Transverse colon (tissue), 4 donors: ENCODE measurements around the gene IRF4. TPM values are rescaled to one million over a fixed set of nuclear protein-coding genes. Genes with fewer than 3 reads are reported as not detected.

Source experiments
- DNase-seq: peaks from one replicate; pipeline ENCODE4 v3.0.0-alpha.2; 2019
- H3K27ac ChIP-seq, 4 donors: fragments of 200-600 bp; sonication (generic); 2 replicates each; pipeline ENCODE4 v1.5.1; 2016 to 2018; ENCODE audit warnings: inconsistent platforms in 4 of 4
- H3K27me3 ChIP-seq: fragments of 200-600 bp; sonication (generic); 2 replicates; pipeline ENCODE4 v1.5.1; 2017; ENCODE audit warnings: inconsistent platforms
- H3K36me3 ChIP-seq, 4 donors: fragments of 200-600 bp; sonication (generic); 2 replicates each; pipeline ENCODE4 v1.5.1; 2017 to 2019; ENCODE audit warnings: inconsistent platforms in 4 of 4
- H3K4me1 ChIP-seq, 4 donors: fragments of 200-600 bp; sonication (generic); 2 replicates each; pipeline ENCODE4 v1.5.1; 2017 to 2020; ENCODE audit warnings: inconsistent platforms in 4 of 4
- H3K4me3 ChIP-seq, 4 donors: fragments of 200-600 bp; sonication (generic); 1 replicate in 1 of 4; 2 replicates in 3 of 4; pipeline versions ENCODE4 v1.5.1 to v1.6.1; 2017 to 2019; ENCODE audit warnings: inconsistent platforms in 4 of 4
- H3K9me3 ChIP-seq, 2 donors: fragments of 200-600 bp; sonication (generic); 2 replicates each; pipeline ENCODE4 v1.5.1; 2017 to 2019; ENCODE audit warnings: inconsistent platforms in 2 of 2
- CTCF ChIP-seq, 5 experiments: fragments of 200-600 bp in 3 of 5; fragments of 450-650 bp in 2 of 5; sonication (generic) in 3 of 5; IDR thresholded peaks; 1 replicate in 2 of 5; 2 replicates in 3 of 5; pipeline ENCODE4 v1.5.1; 2016 to 2017; ENCODE audit warnings: antibody characterized with exemption in 5 of 5, inconsistent platforms in 3 of 5, mild to moderate bottlenecking in 2 of 5, moderate library complexity in 1 of 5
- EP300 ChIP-seq: sonication (generic); formaldehyde crosslinking; IDR thresholded peaks from one replicate; pipeline ENCODE4 v1.6.1; 2017; ENCODE audit warnings: antibody characterized with exemption, low read depth
- POLR2A ChIP-seq: fragments of 450-650 bp; IDR thresholded peaks from one replicate; pipeline ENCODE4 v1.6.1; 2016; ENCODE audit warnings: antibody characterized with exemption, mild to moderate bottlenecking, moderate library complexity
- POLR2AphosphoS5 ChIP-seq, 3 donors: sonication (generic); formaldehyde crosslinking; IDR thresholded peaks; one replicate each; pipeline ENCODE4 v1.6.1; 2016; ENCODE audit warnings: antibody characterized with exemption in 3 of 3
- WGBS, 2 donors: methylation state at CpG; one replicate each; pipeline ENCODE4 v1.1.5; 2018; ENCODE audit warnings: low coverage in 1 of 2; 5-methylcytosine and 5-hydroxymethylcytosine counted together
- in situ Hi-C, 4 donors: fragments of 200-750 bp; cut with MboI; loops; one replicate each; pipeline versions ENCODE4 v1.15.0 to v1.15.1; 2017; ENCODE audit warnings: low sequenced_read_pairs in 3 of 4, low pct_ligation_motif_present in 1 of 4, low pct_unique_long_range_greater_than_20kb in 1 of 4
- intact Hi-C: fragments of 100-400 bp; cut with DNase I; formaldehyde crosslinking; loops from one replicate; pipeline ENCODE4 v1.15.1; 2023; ENCODE audit warnings: low total_unique reads
- total RNA-seq, 4 donors: library from RNA; depleted of rRNA; stranded (reverse); fragments of >200 nt; gene quantifications; one replicate each; pipeline ENCODE4 v1.1.0, GENCODE V29; 2016

Gene IRF4
- total RNA-seq, 4 donors from 2014 or later = 0.40 to 18.4 (median 4.3) TPM

- TF ChIP-seq POLR2AphosphoS5 (IDR thresholded peaks at IDR 0.05) (no peak), EP300 (no peak), POLR2A (no peak), CTCF (IDR thresholded peaks at IDR 0.05) (no peak)
- Histone ChIP-seq H3K4me3 (no peak overlapping the region), H3K27ac (no peak overlapping the region), H3K27me3 (peaks cover 26% of the 10 kb centered on the region), H3K9me3 (no peaks in the 10 kb centered on the region), H3K36me3 (no peaks in the 10 kb centered on the region), H3K4me1 (no peaks in the 10 kb centered on the region)
- in situ Hi-C loops = no loop called here
- intact Hi-C loops = no loop called here
- WGBS, 2 donors = 77 to 90% methylated on average over 4 of the region's 4 CpGs
- DNase-seq = no peak
These were observed 17.9 kb downstream of the IRF4 start for GRCh38 chr6:409370-409972.

GRCh38 chr6:410555-411395 is 19.2 kb downstream of the IRF4 start:
- Histone ChIP-seq H3K9me3 (peaks cover 4 to 7% of the 10 kb centered on the region in 2 donors), H3K27me3 (peaks cover 21% of the 10 kb centered on the region), H3K27ac (no peak overlapping the region), H3K4me3 (no peak overlapping the region), H3K4me1 (no peaks in the 10 kb centered on the region), H3K36me3 (no peaks in the 10 kb centered on the region)
- in situ Hi-C loops = no loop called here
- WGBS, 2 donors = 88 to 90% methylated on average over 10 to 15 of the region's 15 CpGs
- no peak for DNase-seq
- intact Hi-C loops = no loop called here
- TF ChIP-seq POLR2AphosphoS5 (IDR thresholded peaks at IDR 0.05) (no peak), CTCF (IDR thresholded peaks at IDR 0.05) (no peak), POLR2A (no peak), EP300 (no peak)

- no peak for DNase-seq
- H3K27ac ChIP-seq = no peak overlapping the region
- intact Hi-C loops = no loop called here
These were observed 20.0 kb downstream of the IRF4 start for GRCh38 chr6:411402-412145.

More at GRCh38 chr6:411402-412145, 20.0 kb downstream of the IRF4 start:
- Histone ChIP-seq H3K4me1 (no peaks in the 10 kb centered on the region), H3K27me3 (peaks cover 21% of the 10 kb centered on the region), H3K9me3 (peaks cover 4 to 8% of the 10 kb centered on the region in 2 donors), H3K36me3 (no peaks in the 10 kb centered on the region), H3K4me3 (no peak overlapping the region)
- 37 to 38% methylated on average over 8 to 10 of the region's 10 CpGs for WGBS, 2 donors
- no peak for TF ChIP-seq POLR2A
- no peak for TF ChIP-seq EP300
- no peak for TF ChIP-seq CTCF (IDR thresholded peaks at IDR 0.05)
- no peak for TF ChIP-seq POLR2AphosphoS5 (IDR thresholded peaks at IDR 0.05)
- in situ Hi-C loops = no loop called here
